Measurements from ENCODE around the gene DNAH3. TPM values are rescaled to one million over a fixed set of nuclear protein-coding genes. Genes with fewer than 3 reads are reported as not detected.
"Not testable (repeated sequence)": the region's sequence is repeated elsewhere in the genome, so short reads cannot be mapped to it uniquely, and the experiment has no call there.

The DNAH3 gene
- total RNA-seq, 1 experiment from 2014 or later, result 0.24 TPM

GRCh38 chr16:21197112-21197511, 46.5 kb upstream of the DNAH3 start:
- Histone ChIP-seq H3K4ac (ENCODE audit: low read depth, low read length) (no peak overlapping the region), H3K56ac (ENCODE audit: insufficient read length, low read depth, low read length) (no peak overlapping the region), H2BK5ac (ENCODE audit: insufficient read length, low read length) (no peak overlapping the region), H3K14ac (ENCODE audit: insufficient read depth, low read length) (no peak overlapping the region), H4K5ac (ENCODE audit: insufficient read length, low read depth, low read length) (no peak overlapping the region), H3K23me2 (ENCODE audit: insufficient read length, low read depth, low read length, poor library complexity, severe bottlenecking) (no peaks in the 10 kb centered on the region), H4K91ac (ENCODE audit: insufficient read length, low read depth, low read length) (no peak overlapping the region), H2AK5ac (ENCODE audit: insufficient read length, low read length) (no peak overlapping the region), H3K79me1 (ENCODE audit: insufficient read depth, low read depth, low read length, poor library complexity, severe bottlenecking) (no peaks in the 10 kb centered on the region), H4K8ac (replicated peaks; ENCODE audit: insufficient read length, low read depth, low read length) (no peak overlapping the region), H4K20me1 (ENCODE audit: control insufficient read depth, insufficient read depth, insufficient read length) (no peaks in the 10 kb centered on the region), H2BK12ac (ENCODE audit: insufficient read length, low read depth, low read length) (no peak overlapping the region), H2AFZ (ENCODE audit: low read length) (no peak overlapping the region), H2BK20ac (ENCODE audit: low read depth, low read length, poor library complexity, severe bottlenecking) (no peak overlapping the region), H3K79me2 (ENCODE audit: insufficient read depth, low read length) (no peaks in the 10 kb centered on the region), H3K27me3 (ENCODE audit: insufficient read depth, low read length) (no peaks in the 10 kb centered on the region), H3K27ac (ENCODE audit: insufficient read length, low read depth, low read length) (no peak overlapping the region), H3K23ac (ENCODE audit: insufficient read length, low read depth, low read length) (no peak overlapping the region), H3K9ac (ENCODE audit: extremely low read depth, insufficient read length, low read length) (no peak overlapping the region), H3K4me1 (ENCODE audit: insufficient read depth, low read length) (no peaks in the 10 kb centered on the region), H2BK15ac (ENCODE audit: low read depth, low read length) (no peak overlapping the region), H3K4me2 (ENCODE audit: insufficient read depth, insufficient read length, low read length) (no peak overlapping the region), H3K18ac (ENCODE audit: insufficient read length, low read depth, low read length) (no peak overlapping the region), H3T11ph (ENCODE audit: low read length) (no peak overlapping the region), H3K9me3 (ENCODE audit: control insufficient read depth, low read depth, low read length) (no peaks in the 10 kb centered on the region), H2BK120ac (ENCODE audit: low read depth, low read length, poor library complexity, severe bottlenecking) (no peak overlapping the region)
- H3K36me3 Mint-ChIP-seq (ENCODE audit: insufficient read depth in 1 of 3, low read depth in 3 of 3), result no peaks in the 10 kb centered on the region
- H3K9me3 Mint-ChIP-seq, result no peaks in the 10 kb centered on the region
- no peak overlapping the region for H3K27ac Mint-ChIP-seq
- TF ChIP-seq CTCF (conservative IDR thresholded peaks at IDR 0.05), result no peak
- WGBS (ENCODE audit: extremely low coverage, insufficient read length, low lambda C conversion rate), result no CpG with 5 or more reads among the region's 1 CpG
- H3K27me3 Mint-ChIP-seq (ENCODE audit: low read depth), result no peaks in the 10 kb centered on the region; the same call in none of the 2 replicates
- no peak for DNase-seq
- no peak overlapping the region for H3K4me3 Mint-ChIP-seq
- H3K4me1 Mint-ChIP-seq, result peaks cover 0 to 3% of the 10 kb centered on the region in 2 experiments; a peak in 1 of 4 replicates

- H3K23ac ChIP-seq (ENCODE audit: insufficient read length, low read depth, low read length); H3K56ac ChIP-seq (ENCODE audit: insufficient read length, low read depth, low read length); H3K18ac ChIP-seq (ENCODE audit: insufficient read length, low read depth, low read length); H3K27me3 ChIP-seq (ENCODE audit: insufficient read depth, low read length); H4K5ac ChIP-seq (ENCODE audit: insufficient read length, low read depth, low read length); H3K27ac Mint-ChIP-seq; H2BK12ac ChIP-seq (ENCODE audit: insufficient read length, low read depth, low read length); H3K9me3 ChIP-seq (ENCODE audit: control insufficient read depth, low read depth, low read length); H4K20me1 ChIP-seq (ENCODE audit: control insufficient read depth, insufficient read depth, insufficient read length); H2BK5ac ChIP-seq (ENCODE audit: insufficient read length, low read length); H3K27me3 Mint-ChIP-seq (ENCODE audit: low read depth); H2AFZ ChIP-seq (ENCODE audit: low read length); H2BK120ac ChIP-seq (ENCODE audit: low read depth, low read length, poor library complexity, severe bottlenecking); H3K4me1 ChIP-seq (ENCODE audit: insufficient read depth, low read length); H2BK20ac ChIP-seq (ENCODE audit: low read depth, low read length, poor library complexity, severe bottlenecking); H3K79me2 ChIP-seq (ENCODE audit: insufficient read depth, low read length); H3K4me1 Mint-ChIP-seq; H4K8ac ChIP-seq (replicated peaks; ENCODE audit: insufficient read length, low read depth, low read length); H3K4me3 Mint-ChIP-seq; H4K91ac ChIP-seq (ENCODE audit: insufficient read length, low read depth, low read length); DNase-seq; H3K9me3 Mint-ChIP-seq; H3K36me3 Mint-ChIP-seq (ENCODE audit: insufficient read depth in 1 of 3, low read depth in 3 of 3); H3K4ac ChIP-seq (ENCODE audit: low read depth, low read length); H3K27ac ChIP-seq (ENCODE audit: insufficient read length, low read depth, low read length); H2AK5ac ChIP-seq (ENCODE audit: insufficient read length, low read length); H3K79me1 ChIP-seq (ENCODE audit: insufficient read depth, low read depth, low read length, poor library complexity, severe bottlenecking); H3K9ac ChIP-seq (ENCODE audit: extremely low read depth, insufficient read length, low read length); H3K23me2 ChIP-seq (ENCODE audit: insufficient read length, low read depth, low read length, poor library complexity, severe bottlenecking); H3K14ac ChIP-seq (ENCODE audit: insufficient read depth, low read length); H2BK15ac ChIP-seq (ENCODE audit: low read depth, low read length); H3K4me2 ChIP-seq (ENCODE audit: insufficient read depth, insufficient read length, low read length); H3T11ph ChIP-seq (ENCODE audit: low read length): not testable (repeated sequence)
- no CpG with 5 or more reads among the region's 8 CpGs for WGBS (ENCODE audit: extremely low coverage, insufficient read length, low lambda C conversion rate)
These were observed 44.7 kb upstream of the DNAH3 start for GRCh38 chr16:21195330-21195729.

Measured in H9 (cell line).